OCI-LY3 (cell line): ENCODE data around the gene SDC4.

Source experiments
- H2AFZ ChIP-seq: fragments of 200-600, 300-600 bp; shearing (Covaris generic); 2 replicates; pipeline ENCODE4 v1.6.0; 2014; ENCODE audit warnings: antibody characterized with exemption, low read depth, low read length
- H3K27ac ChIP-seq: fragments of 200-600, 300-600 bp; sonication (generic); 2 replicates; pipeline ENCODE4 v1.5.1; 2014; ENCODE audit warnings: mild to moderate bottlenecking, low read length, moderate library complexity, mixed read lengths
- H3K27me3 ChIP-seq: fragments of 200-600, 300-600 bp; sonication (generic); 2 replicates; pipeline ENCODE4 v1.6.1; 2014; ENCODE audit warnings: low read depth, low read length, mixed read lengths
- H3K36me3 ChIP-seq: fragments of 200-600, 300-600 bp; sonication (generic); replicated peaks from 2 replicates; pipeline ENCODE3; 2014; ENCODE audit warnings: low read depth, low read length, mixed read lengths
- H3K4me1 ChIP-seq: fragments of 300-600, 200-600 bp; sonication (generic); 2 replicates; pipeline ENCODE4 v1.6.1; 2014; ENCODE audit warnings: low read length, mixed read lengths
- H3K4me2 ChIP-seq: fragments of 200-600, 300-600 bp; sonication (generic); 2 replicates; pipeline ENCODE4 v1.6.1; 2014; ENCODE audit warnings: low read length, mixed read lengths
- H3K4me3 ChIP-seq: fragments of 300-600, 200-600 bp; sonication (generic); 2 replicates; pipeline ENCODE4 v1.5.1; 2014; ENCODE audit warnings: antibody characterized with exemption, mild to moderate bottlenecking, low read length, moderate library complexity
- H3K79me2 ChIP-seq: fragments of 300-600, 200-600 bp; shearing (Covaris generic); 2 replicates; pipeline ENCODE4 v1.6.1; 2014; ENCODE audit warnings: mild to moderate bottlenecking, low read length, mixed read lengths
- H3K9ac ChIP-seq: fragments of 300-600, 200-600 bp; shearing (Covaris generic); 2 replicates; pipeline ENCODE4 v1.6.0; 2014; ENCODE audit warnings: mild to moderate bottlenecking, low read length, moderate library complexity
- H3K9me3 ChIP-seq: fragments of 200-600, 300-600 bp; shearing (Covaris generic); 2 replicates; pipeline ENCODE4 v1.6.1; 2014; ENCODE audit warnings: low read length, mixed read lengths; ENCODE audit not compliant: insufficient read depth
- H4K20me1 ChIP-seq: fragments of 200-600, 300-600 bp; sonication (generic); 2 replicates; pipeline ENCODE4 v1.6.1; 2016; ENCODE audit warnings: low read length, mixed read lengths; ENCODE audit not compliant: insufficient read depth
- EZH2phosphoT487 ChIP-seq: fragments of 200-600 bp; shearing (Covaris generic); IDR thresholded peaks from 2 replicates; pipeline ENCODE4 v1.6.1; 2018; ENCODE audit warnings: antibody characterized with exemption, mixed run types, low read depth
- TF ChIP-seq, protein P1 (sequence below): fragments of 200-600, 300-600 bp; sonication (generic); IDR thresholded peaks from 2 replicates; pipeline ENCODE4 v1.5.1; 2014; ENCODE audit warnings: antibody characterized with exemption, low read length, low read depth

The SDC4 gene

GRCh38 chr20:45329497-45330319 is 18.5 kb downstream of the SDC4 start:
- Histone ChIP-seq H3K4me1 (peaks cover 11% of the 10 kb centered on the region), H3K27ac (no peak overlapping the region), H2AFZ (no peak overlapping the region), H3K79me2 (no peaks in the 10 kb centered on the region), H3K36me3 (peaks cover 15% of the 10 kb centered on the region), H3K9me3 (no peaks in the 10 kb centered on the region), H3K9ac (no peak overlapping the region), H3K4me2 (no peak overlapping the region), H3K4me3 (no peak overlapping the region), H3K27me3 (no peaks in the 10 kb centered on the region), H4K20me1 (no peaks in the 10 kb centered on the region)
- TF ChIP-seq, protein P1, sequence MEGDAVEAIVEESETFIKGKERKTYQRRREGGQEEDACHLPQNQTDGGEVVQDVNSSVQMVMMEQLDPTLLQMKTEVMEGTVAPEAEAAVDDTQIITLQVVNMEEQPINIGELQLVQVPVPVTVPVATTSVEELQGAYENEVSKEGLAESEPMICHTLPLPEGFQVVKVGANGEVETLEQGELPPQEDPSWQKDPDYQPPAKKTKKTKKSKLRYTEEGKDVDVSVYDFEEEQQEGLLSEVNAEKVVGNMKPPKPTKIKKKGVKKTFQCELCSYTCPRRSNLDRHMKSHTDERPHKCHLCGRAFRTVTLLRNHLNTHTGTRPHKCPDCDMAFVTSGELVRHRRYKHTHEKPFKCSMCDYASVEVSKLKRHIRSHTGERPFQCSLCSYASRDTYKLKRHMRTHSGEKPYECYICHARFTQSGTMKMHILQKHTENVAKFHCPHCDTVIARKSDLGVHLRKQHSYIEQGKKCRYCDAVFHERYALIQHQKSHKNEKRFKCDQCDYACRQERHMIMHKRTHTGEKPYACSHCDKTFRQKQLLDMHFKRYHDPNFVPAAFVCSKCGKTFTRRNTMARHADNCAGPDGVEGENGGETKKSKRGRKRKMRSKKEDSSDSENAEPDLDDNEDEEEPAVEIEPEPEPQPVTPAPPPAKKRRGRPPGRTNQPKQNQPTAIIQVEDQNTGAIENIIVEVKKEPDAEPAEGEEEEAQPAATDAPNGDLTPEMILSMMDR: no peak
- no peak for TF ChIP-seq EZH2phosphoT487

DNA sequence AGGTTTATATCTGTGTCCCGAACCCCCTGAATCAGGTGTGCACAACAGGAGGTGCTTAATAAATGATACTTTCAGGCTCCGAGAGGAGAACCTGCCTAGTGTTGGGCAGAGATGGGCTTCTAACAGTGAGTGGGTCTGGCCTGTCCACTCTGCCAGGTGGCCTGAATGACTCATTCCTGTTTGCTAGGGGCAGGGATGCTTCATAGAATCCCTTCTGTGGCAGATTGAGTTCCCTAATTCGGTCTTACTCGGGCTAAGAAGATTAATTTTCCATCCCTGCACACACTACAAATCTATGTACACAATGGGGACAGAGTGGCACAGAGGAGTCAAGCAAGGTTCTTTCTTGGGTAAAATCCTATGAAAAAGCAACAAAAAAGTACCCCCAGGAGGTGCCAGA is 19.8 kb downstream of the SDC4 start:
- Histone ChIP-seq H3K79me2 (no peaks in the 10 kb centered on the region), H3K4me2 (no peak overlapping the region), H3K9ac (no peak overlapping the region), H4K20me1 (no peaks in the 10 kb centered on the region), H3K9me3 (no peaks in the 10 kb centered on the region), H3K4me3 (no peak overlapping the region), H3K36me3 (peaks cover 15% of the 10 kb centered on the region), H3K27me3 (no peaks in the 10 kb centered on the region), H2AFZ (no peak overlapping the region), H3K4me1 (peaks cover 11% of the 10 kb centered on the region), H3K27ac (no peak overlapping the region)
- TF ChIP-seq, protein P1: no peak
- TF ChIP-seq EZH2phosphoT487: no peak

GRCh38 chr20:45325371-45325770 is 22.9 kb downstream of the SDC4 start:
- Histone ChIP-seq H3K36me3 (peaks cover 11% of the 10 kb centered on the region), H3K4me1 (peaks cover 28% of the 10 kb centered on the region), H3K4me3 (no peak overlapping the region), H2AFZ (no peak overlapping the region), H3K27ac (no peak overlapping the region), H3K27me3 (no peaks in the 10 kb centered on the region), H4K20me1 (no peaks in the 10 kb centered on the region), H3K79me2 (no peaks in the 10 kb centered on the region), H3K4me2 (no peak overlapping the region), H3K9ac (no peak overlapping the region), H3K9me3 (no peaks in the 10 kb centered on the region)
- TF ChIP-seq, protein P1: no peak
- no peak for TF ChIP-seq EZH2phosphoT487

GRCh38 chr20:45323731-45324130 is 24.5 kb downstream of the SDC4 start:
- peaks cover under 1% of the 10 kb centered on the region; the same call in 1 of the 2 replicates for H3K27me3 ChIP-seq
- no peak for TF ChIP-seq EZH2phosphoT487
- TF ChIP-seq, protein P1: no peak
- no peak overlapping the region for H3K4me2 ChIP-seq
- no peak overlapping the region for H3K4me3 ChIP-seq
- no peaks in the 10 kb centered on the region for H3K79me2 ChIP-seq
- no peaks in the 10 kb centered on the region for H4K20me1 ChIP-seq
- H2AFZ ChIP-seq: no peak overlapping the region
- no peak overlapping the region for H3K27ac ChIP-seq
- no peaks in the 10 kb centered on the region for H3K9me3 ChIP-seq
- peaks cover 31% of the 10 kb centered on the region for H3K4me1 ChIP-seq
- peaks cover 4% of the 10 kb centered on the region for H3K36me3 ChIP-seq
- H3K9ac ChIP-seq: no peak overlapping the region
